Measurements from ENCODE around the gene INPP1. TPM values are rescaled to one million over a fixed set of nuclear protein-coding genes. Genes with fewer than 3 reads are reported as not detected.

The INPP1 gene
- total and polyA plus RNA-seq, 2 of the 8 experiments (the other 6 are each of a cell fraction or from before 2014, with no cell fraction given), result 0.88 to 3.0 TPM

DNA sequence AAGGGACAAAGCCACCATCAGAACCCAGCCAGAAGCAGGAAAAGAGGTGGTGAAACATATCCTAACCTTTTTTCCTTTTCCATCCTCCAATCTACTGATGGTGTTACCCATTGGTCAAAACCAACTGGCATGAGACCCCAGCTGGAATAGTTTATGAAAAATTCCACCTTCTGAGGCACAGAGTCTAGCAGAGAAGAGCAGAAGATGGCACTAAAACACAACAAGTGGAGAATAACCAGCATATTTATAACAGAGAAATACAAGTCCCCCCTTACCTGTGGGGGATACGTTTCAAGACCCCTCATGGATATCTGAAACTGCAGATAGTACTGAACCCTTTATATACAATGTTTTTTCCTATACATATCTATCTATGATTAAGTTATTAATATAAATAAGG is 4.9 kb upstream of the INPP1 start (continued):
- TF ChIP-seq, protein P1, sequence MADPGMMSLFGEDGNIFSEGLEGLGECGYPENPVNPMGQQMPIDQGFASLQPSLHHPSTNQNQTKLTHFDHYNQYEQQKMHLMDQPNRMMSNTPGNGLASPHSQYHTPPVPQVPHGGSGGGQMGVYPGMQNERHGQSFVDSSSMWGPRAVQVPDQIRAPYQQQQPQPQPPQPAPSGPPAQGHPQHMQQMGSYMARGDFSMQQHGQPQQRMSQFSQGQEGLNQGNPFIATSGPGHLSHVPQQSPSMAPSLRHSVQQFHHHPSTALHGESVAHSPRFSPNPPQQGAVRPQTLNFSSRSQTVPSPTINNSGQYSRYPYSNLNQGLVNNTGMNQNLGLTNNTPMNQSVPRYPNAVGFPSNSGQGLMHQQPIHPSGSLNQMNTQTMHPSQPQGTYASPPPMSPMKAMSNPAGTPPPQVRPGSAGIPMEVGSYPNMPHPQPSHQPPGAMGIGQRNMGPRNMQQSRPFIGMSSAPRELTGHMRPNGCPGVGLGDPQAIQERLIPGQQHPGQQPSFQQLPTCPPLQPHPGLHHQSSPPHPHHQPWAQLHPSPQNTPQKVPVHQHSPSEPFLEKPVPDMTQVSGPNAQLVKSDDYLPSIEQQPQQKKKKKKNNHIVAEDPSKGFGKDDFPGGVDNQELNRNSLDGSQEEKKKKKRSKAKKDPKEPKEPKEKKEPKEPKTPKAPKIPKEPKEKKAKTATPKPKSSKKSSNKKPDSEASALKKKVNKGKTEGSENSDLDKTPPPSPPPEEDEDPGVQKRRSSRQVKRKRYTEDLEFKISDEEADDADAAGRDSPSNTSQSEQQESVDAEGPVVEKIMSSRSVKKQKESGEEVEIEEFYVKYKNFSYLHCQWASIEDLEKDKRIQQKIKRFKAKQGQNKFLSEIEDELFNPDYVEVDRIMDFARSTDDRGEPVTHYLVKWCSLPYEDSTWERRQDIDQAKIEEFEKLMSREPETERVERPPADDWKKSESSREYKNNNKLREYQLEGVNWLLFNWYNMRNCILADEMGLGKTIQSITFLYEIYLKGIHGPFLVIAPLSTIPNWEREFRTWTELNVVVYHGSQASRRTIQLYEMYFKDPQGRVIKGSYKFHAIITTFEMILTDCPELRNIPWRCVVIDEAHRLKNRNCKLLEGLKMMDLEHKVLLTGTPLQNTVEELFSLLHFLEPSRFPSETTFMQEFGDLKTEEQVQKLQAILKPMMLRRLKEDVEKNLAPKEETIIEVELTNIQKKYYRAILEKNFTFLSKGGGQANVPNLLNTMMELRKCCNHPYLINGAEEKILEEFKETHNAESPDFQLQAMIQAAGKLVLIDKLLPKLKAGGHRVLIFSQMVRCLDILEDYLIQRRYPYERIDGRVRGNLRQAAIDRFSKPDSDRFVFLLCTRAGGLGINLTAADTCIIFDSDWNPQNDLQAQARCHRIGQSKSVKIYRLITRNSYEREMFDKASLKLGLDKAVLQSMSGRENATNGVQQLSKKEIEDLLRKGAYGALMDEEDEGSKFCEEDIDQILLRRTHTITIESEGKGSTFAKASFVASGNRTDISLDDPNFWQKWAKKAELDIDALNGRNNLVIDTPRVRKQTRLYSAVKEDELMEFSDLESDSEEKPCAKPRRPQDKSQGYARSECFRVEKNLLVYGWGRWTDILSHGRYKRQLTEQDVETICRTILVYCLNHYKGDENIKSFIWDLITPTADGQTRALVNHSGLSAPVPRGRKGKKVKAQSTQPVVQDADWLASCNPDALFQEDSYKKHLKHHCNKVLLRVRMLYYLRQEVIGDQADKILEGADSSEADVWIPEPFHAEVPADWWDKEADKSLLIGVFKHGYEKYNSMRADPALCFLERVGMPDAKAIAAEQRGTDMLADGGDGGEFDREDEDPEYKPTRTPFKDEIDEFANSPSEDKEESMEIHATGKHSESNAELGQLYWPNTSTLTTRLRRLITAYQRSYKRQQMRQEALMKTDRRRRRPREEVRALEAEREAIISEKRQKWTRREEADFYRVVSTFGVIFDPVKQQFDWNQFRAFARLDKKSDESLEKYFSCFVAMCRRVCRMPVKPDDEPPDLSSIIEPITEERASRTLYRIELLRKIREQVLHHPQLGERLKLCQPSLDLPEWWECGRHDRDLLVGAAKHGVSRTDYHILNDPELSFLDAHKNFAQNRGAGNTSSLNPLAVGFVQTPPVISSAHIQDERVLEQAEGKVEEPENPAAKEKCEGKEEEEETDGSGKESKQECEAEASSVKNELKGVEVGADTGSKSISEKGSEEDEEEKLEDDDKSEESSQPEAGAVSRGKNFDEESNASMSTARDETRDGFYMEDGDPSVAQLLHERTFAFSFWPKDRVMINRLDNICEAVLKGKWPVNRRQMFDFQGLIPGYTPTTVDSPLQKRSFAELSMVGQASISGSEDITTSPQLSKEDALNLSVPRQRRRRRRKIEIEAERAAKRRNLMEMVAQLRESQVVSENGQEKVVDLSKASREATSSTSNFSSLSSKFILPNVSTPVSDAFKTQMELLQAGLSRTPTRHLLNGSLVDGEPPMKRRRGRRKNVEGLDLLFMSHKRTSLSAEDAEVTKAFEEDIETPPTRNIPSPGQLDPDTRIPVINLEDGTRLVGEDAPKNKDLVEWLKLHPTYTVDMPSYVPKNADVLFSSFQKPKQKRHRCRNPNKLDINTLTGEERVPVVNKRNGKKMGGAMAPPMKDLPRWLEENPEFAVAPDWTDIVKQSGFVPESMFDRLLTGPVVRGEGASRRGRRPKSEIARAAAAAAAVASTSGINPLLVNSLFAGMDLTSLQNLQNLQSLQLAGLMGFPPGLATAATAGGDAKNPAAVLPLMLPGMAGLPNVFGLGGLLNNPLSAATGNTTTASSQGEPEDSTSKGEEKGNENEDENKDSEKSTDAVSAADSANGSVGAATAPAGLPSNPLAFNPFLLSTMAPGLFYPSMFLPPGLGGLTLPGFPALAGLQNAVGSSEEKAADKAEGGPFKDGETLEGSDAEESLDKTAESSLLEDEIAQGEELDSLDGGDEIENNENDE (IDR thresholded peaks at IDR 0.05; ENCODE audit: insufficient replicate concordance, low read length), result no peak

Measured in H1 (cell line).